ENCODE measurements around the gene UBD.

Gene UBD

GRCh38 chr6:29567991-29568390, 8.5 kb upstream of the UBD start:
- Histone ChIP-seq H3K9me3 (no peaks in the 10 kb centered on the region), H3K36me3 (no peaks in the 10 kb centered on the region)
- no peak for TF ChIP-seq CTCF (IDR thresholded peaks at IDR 0.05)

GRCh38 chr6:29567541-29567940, 8.0 kb upstream of the UBD start:
- Histone ChIP-seq H3K27ac (no peak overlapping the region), H3K4me3 (ENCODE audit: low read depth in 1 of 2, low read length in 1 of 2) (no peak overlapping the region), H3K9me3 (no peaks in the 10 kb centered on the region), H3K4me1 (ENCODE audit: control insufficient read depth in 1 of 2, insufficient read depth in 1 of 2, low read depth in 1 of 2, low read length in 1 of 2) (no peaks in the 10 kb centered on the region), H3K27me3 (peaks cover 58% of the 10 kb centered on the region), H3K36me3 (no peaks in the 10 kb centered on the region)
- TF ChIP-seq CTCF (IDR thresholded peaks at IDR 0.05) = no peak

More at GRCh38 chr6:29567991-29568390, 8.5 kb upstream of the UBD start:
- Histone ChIP-seq H3K27ac (no peak overlapping the region), H3K4me3 (ENCODE audit: low read depth in 1 of 2, low read length in 1 of 2) (no peak overlapping the region), H3K4me1 (ENCODE audit: control insufficient read depth in 1 of 2, insufficient read depth in 1 of 2, low read depth in 1 of 2, low read length in 1 of 2) (no peaks in the 10 kb centered on the region), H3K27me3 (peaks cover 58% of the 10 kb centered on the region)

- H3K36me3 ChIP-seq = no peaks in the 10 kb centered on the region
- no peaks in the 10 kb centered on the region for H3K4me1 ChIP-seq (ENCODE audit: control insufficient read depth in 1 of 2, insufficient read depth in 1 of 2, low read depth in 1 of 2, low read length in 1 of 2)
- H3K27ac ChIP-seq = no peak overlapping the region
- TF ChIP-seq CTCF (IDR thresholded peaks at IDR 0.05) = no peak
- no peaks in the 10 kb centered on the region for H3K9me3 ChIP-seq
- peaks cover 58% of the 10 kb centered on the region for H3K27me3 ChIP-seq
- no peak overlapping the region for H3K4me3 ChIP-seq (ENCODE audit: low read depth in 1 of 2, low read length in 1 of 2)
Measured at GRCh38 chr6:29566856-29567255, 7.3 kb upstream of the UBD start.

GRCh38 chr6:29564875-29565274, 5.3 kb upstream of the UBD start:
- H3K36me3 ChIP-seq = no peaks in the 10 kb centered on the region
- H3K4me1 ChIP-seq (ENCODE audit: control insufficient read depth in 1 of 2, insufficient read depth in 1 of 2, low read depth in 1 of 2, low read length in 1 of 2) = no peaks in the 10 kb centered on the region
- H3K27me3 ChIP-seq = peaks cover 68% of the 10 kb centered on the region
- no peak for TF ChIP-seq CTCF (IDR thresholded peaks at IDR 0.05)
- H3K4me3 ChIP-seq (ENCODE audit: low read depth in 1 of 2, low read length in 1 of 2) = no peak overlapping the region
- no peaks in the 10 kb centered on the region for H3K9me3 ChIP-seq
- no peak overlapping the region for H3K27ac ChIP-seq

GRCh38 chr6:29563435-29563965, 4.0 kb upstream of the UBD start:
- Histone ChIP-seq H3K4me1 (ENCODE audit: control insufficient read depth in 1 of 2, insufficient read depth in 1 of 2, low read depth in 1 of 2, low read length in 1 of 2) (no peaks in the 10 kb centered on the region), H3K9me3 (no peaks in the 10 kb centered on the region), H3K27me3 (peaks cover 71% of the 10 kb centered on the region), H3K36me3 (no peaks in the 10 kb centered on the region), H3K27ac (no peak overlapping the region), H3K4me3 (ENCODE audit: low read depth in 1 of 2, low read length in 1 of 2) (no peak overlapping the region)
- TF ChIP-seq CTCF (IDR thresholded peaks at IDR 0.05) = no peak

Measured in neutrophil (primary cell).